Measurements from ENCODE around the gene HNMT. TPM values are rescaled to one million over a fixed set of nuclear protein-coding genes. Genes with fewer than 3 reads are reported as not detected.

Gene HNMT
- total RNA-seq, 1 experiment from 2014 or later, result 3.1 TPM

DNA sequence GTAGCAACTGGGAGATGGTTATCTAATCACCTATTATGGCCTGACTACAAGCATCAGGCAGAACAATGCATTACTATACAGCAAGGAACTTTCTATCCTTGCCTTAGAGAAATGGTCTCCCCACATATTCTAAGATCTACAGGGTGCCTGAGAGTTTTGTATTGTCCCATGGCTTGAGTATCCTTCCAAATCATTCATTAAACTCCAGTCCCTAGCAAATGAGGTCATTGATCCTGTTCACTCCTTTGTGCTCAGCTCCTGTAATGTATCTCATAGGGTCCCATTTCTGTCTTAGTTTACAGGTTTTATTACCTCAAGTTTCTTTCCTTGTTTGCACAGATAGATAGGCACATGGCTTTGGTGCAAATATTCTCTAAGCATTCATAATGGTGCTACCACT lies 9.0 kb downstream of the HNMT start:
- no peaks in the 10 kb centered on the region for H3K9me3 Mint-ChIP-seq
- H3K27ac Mint-ChIP-seq, result no peak overlapping the region
- TF ChIP-seq GRHL2 (CRISPR knock-in tag; IDR thresholded peaks at IDR 0.05; ENCODE audit: insufficient replicate concordance, severe bottlenecking), result no peak
- no peak for TF ChIP-seq ERG (CRISPR knock-in tag; IDR thresholded peaks at IDR 0.05)
- no peak for TF ChIP-seq CREB1 (CRISPR knock-in tag; IDR thresholded peaks at IDR 0.05)
- ChIA-PET POLR2A (no interaction called here), CTCF (interaction anchor here (0.7 kb wide), 1 partner anchor 27 kb away, joined by 3 read pairs; no protein-coding TSS in a partner anchor)
- H3K27me3 Mint-ChIP-seq (ENCODE audit: low read depth), result no peaks in the 10 kb centered on the region
- DNase-seq (ENCODE audit: low spot score), result no peak
- H3K4me1 Mint-ChIP-seq, result peaks cover 19% of the 10 kb centered on the region
- ATAC-seq, result no peak
- H3K4me3 Mint-ChIP-seq, result no peak overlapping the region
- no peaks in the 10 kb centered on the region for H3K36me3 Mint-ChIP-seq

GRCh38 chr2:137975280-137976271 lies 11.3 kb downstream of the HNMT start:
- peaks cover 19% of the 10 kb centered on the region for H3K4me1 Mint-ChIP-seq
- H3K27me3 Mint-ChIP-seq (ENCODE audit: low read depth), result no peaks in the 10 kb centered on the region
- H3K9me3 Mint-ChIP-seq, result no peaks in the 10 kb centered on the region
- no peak for TF ChIP-seq GRHL2 (CRISPR knock-in tag; IDR thresholded peaks at IDR 0.05; ENCODE audit: insufficient replicate concordance, severe bottlenecking)
- no peak for TF ChIP-seq HMGA2 (CRISPR knock-in tag; IDR thresholded peaks at IDR 0.05)
- no peak for TF ChIP-seq ZBTB21 (CRISPR knock-in tag; IDR thresholded peaks at IDR 0.05; ENCODE audit: borderline replicate concordance)
- TF ChIP-seq, protein P1, sequence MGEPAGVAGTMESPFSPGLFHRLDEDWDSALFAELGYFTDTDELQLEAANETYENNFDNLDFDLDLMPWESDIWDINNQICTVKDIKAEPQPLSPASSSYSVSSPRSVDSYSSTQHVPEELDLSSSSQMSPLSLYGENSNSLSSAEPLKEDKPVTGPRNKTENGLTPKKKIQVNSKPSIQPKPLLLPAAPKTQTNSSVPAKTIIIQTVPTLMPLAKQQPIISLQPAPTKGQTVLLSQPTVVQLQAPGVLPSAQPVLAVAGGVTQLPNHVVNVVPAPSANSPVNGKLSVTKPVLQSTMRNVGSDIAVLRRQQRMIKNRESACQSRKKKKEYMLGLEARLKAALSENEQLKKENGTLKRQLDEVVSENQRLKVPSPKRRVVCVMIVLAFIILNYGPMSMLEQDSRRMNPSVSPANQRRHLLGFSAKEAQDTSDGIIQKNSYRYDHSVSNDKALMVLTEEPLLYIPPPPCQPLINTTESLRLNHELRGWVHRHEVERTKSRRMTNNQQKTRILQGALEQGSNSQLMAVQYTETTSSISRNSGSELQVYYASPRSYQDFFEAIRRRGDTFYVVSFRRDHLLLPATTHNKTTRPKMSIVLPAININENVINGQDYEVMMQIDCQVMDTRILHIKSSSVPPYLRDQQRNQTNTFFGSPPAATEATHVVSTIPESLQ (CRISPR knock-in tag; IDR thresholded peaks at IDR 0.05), result no peak
- TF ChIP-seq STAT6 (CRISPR knock-in tag; conservative IDR thresholded peaks at IDR 0.05; ENCODE audit: low read depth), result no peak
- no peak for TF ChIP-seq ZNF219 (CRISPR knock-in tag; IDR thresholded peaks at IDR 0.05; ENCODE audit: borderline replicate concordance)
- TF ChIP-seq, protein P2, sequence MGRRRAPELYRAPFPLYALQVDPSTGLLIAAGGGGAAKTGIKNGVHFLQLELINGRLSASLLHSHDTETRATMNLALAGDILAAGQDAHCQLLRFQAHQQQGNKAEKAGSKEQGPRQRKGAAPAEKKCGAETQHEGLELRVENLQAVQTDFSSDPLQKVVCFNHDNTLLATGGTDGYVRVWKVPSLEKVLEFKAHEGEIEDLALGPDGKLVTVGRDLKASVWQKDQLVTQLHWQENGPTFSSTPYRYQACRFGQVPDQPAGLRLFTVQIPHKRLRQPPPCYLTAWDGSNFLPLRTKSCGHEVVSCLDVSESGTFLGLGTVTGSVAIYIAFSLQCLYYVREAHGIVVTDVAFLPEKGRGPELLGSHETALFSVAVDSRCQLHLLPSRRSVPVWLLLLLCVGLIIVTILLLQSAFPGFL (CRISPR knock-in tag; IDR thresholded peaks at IDR 0.05; ENCODE audit: borderline replicate concordance), result no peak
- TF ChIP-seq FOXK1 (CRISPR knock-in tag; IDR thresholded peaks at IDR 0.05), result no peak
- H3K27ac Mint-ChIP-seq, result peak overlapping the region; percentile 11
- DNase-seq (ENCODE audit: low spot score) (no peak), ATAC-seq (peak; percentile 48)
- H3K4me3 Mint-ChIP-seq, result no peak overlapping the region
- ChIA-PET POLR2A (no interaction called here), CTCF (no interaction called here)
- H3K36me3 Mint-ChIP-seq, result no peaks in the 10 kb centered on the region

- no peak overlapping the region for H3K4me3 Mint-ChIP-seq
- DNase-seq (ENCODE audit: low spot score) (no peak), ATAC-seq (no peak)
- no peaks in the 10 kb centered on the region for H3K36me3 Mint-ChIP-seq
- H3K4me1 Mint-ChIP-seq, result peaks cover 19% of the 10 kb centered on the region
- no peaks in the 10 kb centered on the region for H3K27me3 Mint-ChIP-seq (ENCODE audit: low read depth)
- ChIA-PET POLR2A (no interaction called here), CTCF (no interaction called here)
- H3K9me3 Mint-ChIP-seq, result no peaks in the 10 kb centered on the region
- H3K27ac Mint-ChIP-seq, result no peak overlapping the region
- TF ChIP-seq ZNF416 (CRISPR knock-in tag; IDR thresholded peaks at IDR 0.05), result no peak
- TF ChIP-seq, protein P3, sequence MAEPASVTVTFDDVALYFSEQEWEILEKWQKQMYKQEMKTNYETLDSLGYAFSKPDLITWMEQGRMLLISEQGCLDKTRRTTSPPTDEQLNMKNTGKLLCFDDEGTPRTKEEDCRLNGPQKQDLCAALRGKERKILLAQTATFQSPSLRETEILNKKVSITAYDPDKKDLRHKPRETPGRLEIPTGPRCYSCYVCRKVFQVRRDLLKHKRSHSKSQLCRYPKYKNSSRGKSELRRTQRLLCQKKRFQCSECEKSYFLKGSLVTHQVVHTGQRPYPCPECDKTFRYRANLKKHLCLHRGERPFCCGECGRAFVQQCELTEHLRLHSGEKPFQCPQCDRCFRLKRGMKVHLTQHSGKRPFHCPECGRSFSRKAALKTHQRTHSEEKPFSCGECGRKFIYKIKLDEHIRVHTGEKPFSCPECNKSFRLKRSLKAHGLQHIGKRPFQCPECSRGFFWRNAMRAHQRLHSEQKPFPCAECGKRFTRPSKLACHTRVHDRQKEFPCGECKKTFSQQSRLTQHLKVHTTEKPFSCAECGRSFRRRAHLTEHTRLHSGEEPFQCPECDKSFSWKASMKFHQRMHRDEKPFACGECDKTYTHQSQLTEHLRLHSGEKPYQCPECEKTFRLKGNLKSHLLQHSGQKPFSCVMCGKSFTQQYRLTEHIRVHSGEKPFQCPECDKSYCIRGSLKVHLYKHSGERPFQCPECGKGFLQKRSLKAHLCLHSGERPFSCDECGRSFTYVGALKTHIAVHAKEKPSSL (CRISPR knock-in tag; conservative IDR thresholded peaks at IDR 0.05), result no peak
- TF ChIP-seq ZNF396 (CRISPR knock-in tag; IDR thresholded peaks at IDR 0.05; ENCODE audit: borderline replicate concordance), result no peak
- TF ChIP-seq ETV6 (CRISPR knock-in tag; IDR thresholded peaks at IDR 0.05), result no peak
- no peak for TF ChIP-seq ERG (CRISPR knock-in tag; IDR thresholded peaks at IDR 0.05)
- no peak for TF ChIP-seq NR1H2 (CRISPR knock-in tag; IDR thresholded peaks at IDR 0.05)
- no peak for TF ChIP-seq TEAD4 (CRISPR knock-in tag; IDR thresholded peaks at IDR 0.05)
- TF ChIP-seq ZBTB21 (CRISPR knock-in tag; IDR thresholded peaks at IDR 0.05; ENCODE audit: borderline replicate concordance), result no peak
- TF ChIP-seq TEAD1 (CRISPR knock-in tag; IDR thresholded peaks at IDR 0.05), result no peak
- TF ChIP-seq, protein P4, sequence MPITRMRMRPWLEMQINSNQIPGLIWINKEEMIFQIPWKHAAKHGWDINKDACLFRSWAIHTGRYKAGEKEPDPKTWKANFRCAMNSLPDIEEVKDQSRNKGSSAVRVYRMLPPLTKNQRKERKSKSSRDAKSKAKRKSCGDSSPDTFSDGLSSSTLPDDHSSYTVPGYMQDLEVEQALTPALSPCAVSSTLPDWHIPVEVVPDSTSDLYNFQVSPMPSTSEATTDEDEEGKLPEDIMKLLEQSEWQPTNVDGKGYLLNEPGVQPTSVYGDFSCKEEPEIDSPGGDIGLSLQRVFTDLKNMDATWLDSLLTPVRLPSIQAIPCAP (CRISPR knock-in tag; IDR thresholded peaks at IDR 0.05), result no peak
These were observed 12.0 kb downstream of the HNMT start for GRCh38 chr2:137976274-137976673.

Measured in WTC11 (cell line).